Measurements from ENCODE around the gene CACHD1. TPM values are rescaled to one million over a fixed set of nuclear protein-coding genes. Genes with fewer than 3 reads are reported as not detected.

The CACHD1 gene
- total and polyA plus RNA-seq, 7 donors = 1.1 to 5.8 (median 2.1) TPM

GRCh38 chr1:64631346-64632034, 161.6 kb downstream of the CACHD1 start:
- intact Hi-C loops (cut with DNase I) = no loop called here
- Histone ChIP-seq H3K9me3 (no peaks in the 10 kb centered on the region), H3K27ac (no peak overlapping the region), H3K36me3 (ENCODE audit: insufficient read depth in 1 of 2, low read depth in 1 of 2) (peaks cover 0 to 10% of the 10 kb centered on the region in 2 donors), H3K4me1 (no peaks in the 10 kb centered on the region), H3K27me3 (ENCODE audit: insufficient read depth in 3 of 3, low read length in 2 of 3) (no peaks in the 10 kb centered on the region), H3K4me3 (no peak overlapping the region)
- WGBS, 3 donors = 52 to 67% (median 60%) methylated on average over 3 of the region's 3 CpGs
- TF ChIP-seq CTCF (IDR thresholded peaks at IDR 0.05) = no peak
- no peak for DNase-seq
- ATAC-seq = no peak

GRCh38 chr1:64632936-64633335, 163.0 kb downstream of the CACHD1 start:
- H3K27ac ChIP-seq = no peak overlapping the region
- TF ChIP-seq CTCF (IDR thresholded peaks at IDR 0.05) = no peak
- no peak for ATAC-seq
- 93 to 95% (median 94%) methylated on average over 6 of the region's 6 CpGs for WGBS, 3 donors
- H3K27me3 ChIP-seq (ENCODE audit: insufficient read depth in 3 of 3, low read length in 2 of 3) = no peaks in the 10 kb centered on the region
- DNase-seq = no peak
- H3K4me3 ChIP-seq = no peak overlapping the region
- H3K36me3 ChIP-seq (ENCODE audit: insufficient read depth in 1 of 2, low read depth in 1 of 2) = peaks cover 0 to 10% of the 10 kb centered on the region in 2 donors
- H3K4me1 ChIP-seq = no peaks in the 10 kb centered on the region
- no peaks in the 10 kb centered on the region for H3K9me3 ChIP-seq
- intact Hi-C loops (cut with DNase I) = no loop called here

GRCh38 chr1:64645735-64646134, 175.8 kb downstream of the CACHD1 start:
- ATAC-seq (no peak), DNase-seq (no peak)
- Histone ChIP-seq H3K4me3 (no peak overlapping the region), H3K4me1 (no peaks in the 10 kb centered on the region), H3K27me3 (ENCODE audit: insufficient read depth in 3 of 3, low read length in 2 of 3) (no peaks in the 10 kb centered on the region), H3K27ac (no peak overlapping the region), H3K36me3 (ENCODE audit: insufficient read depth in 1 of 2, low read depth in 1 of 2) (peaks cover 4 to 13% of the 10 kb centered on the region in 2 donors), H3K9me3 (no peaks in the 10 kb centered on the region)
- intact Hi-C loops (cut with DNase I) = no loop called here
- WGBS, 3 donors = 95 to 98% (median 95%) methylated on average over 3 of the region's 3 CpGs
- TF ChIP-seq CTCF (IDR thresholded peaks at IDR 0.05) = no peak

- Histone ChIP-seq H3K4me3 (no peak overlapping the region), H3K9me3 (no peaks in the 10 kb centered on the region), H3K27ac (no peak overlapping the region), H3K27me3 (ENCODE audit: insufficient read depth in 3 of 3, low read length in 2 of 3) (no peaks in the 10 kb centered on the region), H3K36me3 (ENCODE audit: insufficient read depth in 1 of 2, low read depth in 1 of 2) (peaks cover 0 to 8% of the 10 kb centered on the region in 2 donors), H3K4me1 (no peaks in the 10 kb centered on the region)
- 93 to 94% (median 94%) methylated on average over 2 of the region's 2 CpGs for whole genome bisulfite sequencing, 3 donors
- DNase-seq (no peak), ATAC-seq (no peak)
- TF ChIP-seq CTCF (IDR thresholded peaks at IDR 0.05) = no peak
- intact Hi-C loops (cut with DNase I) = no loop called here
Measured at GRCh38 chr1:64650411-64650810, 180.5 kb downstream of the CACHD1 start.

GRCh38 chr1:64651841-64652240, 181.9 kb downstream of the CACHD1 start:
- ATAC-seq (no peak), DNase-seq (no peak)
- WGBS, 3 donors = 85 to 91% (median 90%) methylated on average over 4 of the region's 4 CpGs
- intact Hi-C loops (cut with DNase I) = no loop called here
- Histone ChIP-seq H3K27me3 (ENCODE audit: insufficient read depth in 3 of 3, low read length in 2 of 3) (no peaks in the 10 kb centered on the region), H3K4me3 (no peak overlapping the region), H3K4me1 (no peaks in the 10 kb centered on the region), H3K9me3 (no peaks in the 10 kb centered on the region), H3K27ac (no peak overlapping the region), H3K36me3 (ENCODE audit: insufficient read depth in 1 of 2, low read depth in 1 of 2) (peaks cover 0 to 8% of the 10 kb centered on the region in 2 donors)
- TF ChIP-seq CTCF (IDR thresholded peaks at IDR 0.05) = no peak
